ENCODE data around the gene STXBP6. TPM values are rescaled to one million over a fixed set of nuclear protein-coding genes. Genes with fewer than 3 reads are reported as not detected.

STXBP6 gene
- total RNA-seq, 1 experiment from 2014 or later, result not detected

- ChIA-PET POLR2A (no interaction called here), CTCF (no interaction called here)
- no peak overlapping the region for H3K27ac ChIP-seq (ENCODE audit: low read length)
- H3K4me3 ChIP-seq (ENCODE audit: low read depth in 2 of 2, low read length in 2 of 2), result no peak overlapping the region
- no peaks in the 10 kb centered on the region for H3K36me3 ChIP-seq (ENCODE audit: control insufficient read depth, insufficient read depth, low read length)
- no TSS peak for BruUV-seq (replicated peaks)
- in situ Hi-C loops (cut with HindIII; ENCODE audit: low pct_unique_long_range_greater_than_20kb, low sequenced_read_pairs) (no loop called here), intact Hi-C loops (cut with micrococcal nuclease; ENCODE audit: unreplicated experiment) (no loop called here)
- TF ChIP-seq, protein P1, sequence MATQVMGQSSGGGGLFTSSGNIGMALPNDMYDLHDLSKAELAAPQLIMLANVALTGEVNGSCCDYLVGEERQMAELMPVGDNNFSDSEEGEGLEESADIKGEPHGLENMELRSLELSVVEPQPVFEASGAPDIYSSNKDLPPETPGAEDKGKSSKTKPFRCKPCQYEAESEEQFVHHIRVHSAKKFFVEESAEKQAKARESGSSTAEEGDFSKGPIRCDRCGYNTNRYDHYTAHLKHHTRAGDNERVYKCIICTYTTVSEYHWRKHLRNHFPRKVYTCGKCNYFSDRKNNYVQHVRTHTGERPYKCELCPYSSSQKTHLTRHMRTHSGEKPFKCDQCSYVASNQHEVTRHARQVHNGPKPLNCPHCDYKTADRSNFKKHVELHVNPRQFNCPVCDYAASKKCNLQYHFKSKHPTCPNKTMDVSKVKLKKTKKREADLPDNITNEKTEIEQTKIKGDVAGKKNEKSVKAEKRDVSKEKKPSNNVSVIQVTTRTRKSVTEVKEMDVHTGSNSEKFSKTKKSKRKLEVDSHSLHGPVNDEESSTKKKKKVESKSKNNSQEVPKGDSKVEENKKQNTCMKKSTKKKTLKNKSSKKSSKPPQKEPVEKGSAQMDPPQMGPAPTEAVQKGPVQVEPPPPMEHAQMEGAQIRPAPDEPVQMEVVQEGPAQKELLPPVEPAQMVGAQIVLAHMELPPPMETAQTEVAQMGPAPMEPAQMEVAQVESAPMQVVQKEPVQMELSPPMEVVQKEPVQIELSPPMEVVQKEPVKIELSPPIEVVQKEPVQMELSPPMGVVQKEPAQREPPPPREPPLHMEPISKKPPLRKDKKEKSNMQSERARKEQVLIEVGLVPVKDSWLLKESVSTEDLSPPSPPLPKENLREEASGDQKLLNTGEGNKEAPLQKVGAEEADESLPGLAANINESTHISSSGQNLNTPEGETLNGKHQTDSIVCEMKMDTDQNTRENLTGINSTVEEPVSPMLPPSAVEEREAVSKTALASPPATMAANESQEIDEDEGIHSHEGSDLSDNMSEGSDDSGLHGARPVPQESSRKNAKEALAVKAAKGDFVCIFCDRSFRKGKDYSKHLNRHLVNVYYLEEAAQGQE (IDR thresholded peaks at IDR 0.05; ENCODE audit: insufficient read depth in 1 of 2, low read depth in 2 of 2, low read length in 1 of 2), result no peak
- TF ChIP-seq TCF7L2 (IDR thresholded peaks at IDR 0.05; ENCODE audit: low read depth, low read length) (no peak), POLR2AphosphoS5 (IDR thresholded peaks at IDR 0.05; ENCODE audit: low read depth, low read length) (no peak), SIN3A (IDR thresholded peaks at IDR 0.05; ENCODE audit: borderline replicate concordance, insufficient read depth, low read depth, low read length) (no peak)
- TF ChIP-seq, protein P2, sequence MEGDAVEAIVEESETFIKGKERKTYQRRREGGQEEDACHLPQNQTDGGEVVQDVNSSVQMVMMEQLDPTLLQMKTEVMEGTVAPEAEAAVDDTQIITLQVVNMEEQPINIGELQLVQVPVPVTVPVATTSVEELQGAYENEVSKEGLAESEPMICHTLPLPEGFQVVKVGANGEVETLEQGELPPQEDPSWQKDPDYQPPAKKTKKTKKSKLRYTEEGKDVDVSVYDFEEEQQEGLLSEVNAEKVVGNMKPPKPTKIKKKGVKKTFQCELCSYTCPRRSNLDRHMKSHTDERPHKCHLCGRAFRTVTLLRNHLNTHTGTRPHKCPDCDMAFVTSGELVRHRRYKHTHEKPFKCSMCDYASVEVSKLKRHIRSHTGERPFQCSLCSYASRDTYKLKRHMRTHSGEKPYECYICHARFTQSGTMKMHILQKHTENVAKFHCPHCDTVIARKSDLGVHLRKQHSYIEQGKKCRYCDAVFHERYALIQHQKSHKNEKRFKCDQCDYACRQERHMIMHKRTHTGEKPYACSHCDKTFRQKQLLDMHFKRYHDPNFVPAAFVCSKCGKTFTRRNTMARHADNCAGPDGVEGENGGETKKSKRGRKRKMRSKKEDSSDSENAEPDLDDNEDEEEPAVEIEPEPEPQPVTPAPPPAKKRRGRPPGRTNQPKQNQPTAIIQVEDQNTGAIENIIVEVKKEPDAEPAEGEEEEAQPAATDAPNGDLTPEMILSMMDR (IDR thresholded peaks at IDR 0.05), result no peak
- no peaks in the 10 kb centered on the region for H3K4me1 ChIP-seq (ENCODE audit: control insufficient read depth, insufficient read depth, low read length)
- no peaks in the 10 kb centered on the region for H3K9me3 ChIP-seq (ENCODE audit: control insufficient read depth, insufficient read depth, low read depth, low read length)
- DNase-seq (ENCODE audit: low read depth, low spot score) (no peak), ATAC-seq (no peak)
- no peaks in the 10 kb centered on the region; the same call in 1 of the 2 replicates for H3K27me3 ChIP-seq (ENCODE audit: control insufficient read depth, insufficient read depth, low read length)
Measured at GRCh38 chr14:24820616-24821015, 229.3 kb downstream of the STXBP6 start.

DNA sequence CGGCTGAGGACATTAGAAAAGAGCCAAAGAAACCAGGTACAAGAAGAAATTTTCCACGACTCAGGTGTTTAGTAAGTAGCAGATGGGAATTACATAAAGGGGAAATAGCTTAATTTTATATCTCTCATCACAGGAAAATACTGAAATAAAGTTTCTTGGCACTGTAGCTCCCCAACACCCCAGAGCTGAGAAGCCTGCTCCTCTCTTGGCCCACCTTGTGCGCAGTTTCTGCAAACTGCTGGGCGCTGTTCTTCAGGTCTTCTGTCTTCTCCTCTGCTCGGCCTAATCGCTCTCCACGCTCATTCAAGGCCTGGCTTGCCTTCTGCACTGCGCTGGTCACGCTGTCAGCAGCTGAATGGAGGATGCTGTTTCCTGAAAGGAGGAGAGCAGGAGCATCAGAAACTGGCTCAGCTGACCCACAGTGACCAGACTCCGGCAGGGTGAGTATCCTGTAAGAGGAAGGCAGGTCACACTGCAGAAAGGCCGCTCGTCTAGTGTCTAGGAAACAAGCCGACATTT lies 231.1 kb downstream of the STXBP6 start:
- no peaks in the 10 kb centered on the region for H3K36me3 ChIP-seq (ENCODE audit: control insufficient read depth, insufficient read depth, low read length)
- intact Hi-C loops (cut with micrococcal nuclease; ENCODE audit: unreplicated experiment) (no loop called here), in situ Hi-C loops (cut with HindIII; ENCODE audit: low pct_unique_long_range_greater_than_20kb, low sequenced_read_pairs) (no loop called here)
- ChIA-PET CTCF (no interaction called here), POLR2A (no interaction called here)
- no peaks in the 10 kb centered on the region; the same call in 1 of the 2 replicates for H3K27me3 ChIP-seq (ENCODE audit: control insufficient read depth, insufficient read depth, low read length)
- no peaks in the 10 kb centered on the region for H3K9me3 ChIP-seq (ENCODE audit: control insufficient read depth, insufficient read depth, low read depth, low read length)
- H3K4me3 ChIP-seq (ENCODE audit: low read depth in 2 of 2, low read length in 2 of 2), result no peak overlapping the region
- TF ChIP-seq, protein P2 (IDR thresholded peaks at IDR 0.05), result no peak
- TF ChIP-seq TCF7L2 (IDR thresholded peaks at IDR 0.05; ENCODE audit: low read depth, low read length) (no peak), SIN3A (IDR thresholded peaks at IDR 0.05; ENCODE audit: borderline replicate concordance, insufficient read depth, low read depth, low read length) (no peak), POLR2AphosphoS5 (IDR thresholded peaks at IDR 0.05; ENCODE audit: low read depth, low read length) (no peak)
- TF ChIP-seq, protein P1 (IDR thresholded peaks at IDR 0.05; ENCODE audit: insufficient read depth in 1 of 2, low read depth in 2 of 2, low read length in 1 of 2), result no peak
- BruUV-seq (replicated peaks), result no TSS peak
- DNase-seq (ENCODE audit: low read depth, low spot score), result no peak
- H3K27ac ChIP-seq (ENCODE audit: low read length), result no peak overlapping the region
- no peaks in the 10 kb centered on the region for H3K4me1 ChIP-seq (ENCODE audit: control insufficient read depth, insufficient read depth, low read length)
- no peak for ATAC-seq
